Measurements from ENCODE around the gene ARPIN. TPM values are rescaled to one million over a fixed set of nuclear protein-coding genes. Genes with fewer than 3 reads are reported as not detected.

Gene ARPIN
- total RNA-seq, 1 experiment from 2014 or later: 30.4 TPM

DNA sequence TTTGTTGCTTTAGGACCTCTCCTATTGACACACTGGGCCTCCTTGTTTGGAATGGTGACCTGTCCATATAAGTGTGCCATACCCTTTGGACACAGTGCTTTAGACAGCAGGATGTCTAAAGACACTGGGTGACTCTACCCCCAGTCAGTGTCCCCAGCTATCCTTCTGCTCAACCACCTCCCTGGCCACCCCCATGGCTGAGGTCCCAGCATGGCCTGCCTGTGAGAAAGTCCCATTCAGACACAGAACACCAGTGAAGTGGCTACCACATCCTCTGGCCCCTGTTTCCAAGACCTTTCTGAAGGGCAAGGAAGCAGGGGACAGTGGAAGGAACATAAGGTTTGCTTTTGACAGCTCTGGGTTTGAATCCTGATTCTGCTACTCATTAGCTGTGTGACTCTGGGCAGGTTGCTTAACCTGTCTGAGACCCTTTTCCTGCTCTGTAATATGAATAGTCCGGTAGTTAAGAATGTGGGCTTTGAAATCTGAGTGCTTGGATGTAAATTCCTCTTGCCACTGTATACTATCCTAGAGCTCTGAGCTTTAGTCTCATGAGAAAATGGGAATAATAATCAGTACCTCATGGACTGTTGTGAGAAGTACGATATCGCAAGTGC is 12.7 kb downstream of the ARPIN start:
- intact Hi-C loops (cut with micrococcal nuclease; ENCODE audit: unreplicated experiment): loop anchor here (2.0 to 10.0 kb wide), 3 partner anchors 13 to 382 kb away; partner anchors contain the start of genes ARPIN and NGRN
- H4K20me1 ChIP-seq (ENCODE audit: insufficient read depth): no peaks in the 10 kb centered on the region
- no TSS peak for BruUV-seq (replicated peaks)
- no peaks in the 10 kb centered on the region for H3K79me2 ChIP-seq (ENCODE audit: low read depth)
- H3F3A ChIP-seq (ENCODE audit: insufficient read depth, low read depth): peaks cover 10% of the 10 kb centered on the region
- no peaks in the 10 kb centered on the region for H3K27me3 ChIP-seq (ENCODE audit: insufficient read depth, low read depth)
- H3K9me2 ChIP-seq (ENCODE audit: insufficient read depth): no peaks in the 10 kb centered on the region
- no peak overlapping the region for H2AFZ ChIP-seq
- POLR2A ChIA-PET (ENCODE audit: unreplicated experiment): no interaction called here
- H3K27ac ChIP-seq: no peak overlapping the region
- CTCF ChIA-PET: interaction anchor here (0.6 kb wide), 1 partner anchor 178 kb away, joined by 3 read pairs; no protein-coding TSS in a partner anchor
- DNase-seq: no peak
- TF ChIP-seq, protein P1, sequence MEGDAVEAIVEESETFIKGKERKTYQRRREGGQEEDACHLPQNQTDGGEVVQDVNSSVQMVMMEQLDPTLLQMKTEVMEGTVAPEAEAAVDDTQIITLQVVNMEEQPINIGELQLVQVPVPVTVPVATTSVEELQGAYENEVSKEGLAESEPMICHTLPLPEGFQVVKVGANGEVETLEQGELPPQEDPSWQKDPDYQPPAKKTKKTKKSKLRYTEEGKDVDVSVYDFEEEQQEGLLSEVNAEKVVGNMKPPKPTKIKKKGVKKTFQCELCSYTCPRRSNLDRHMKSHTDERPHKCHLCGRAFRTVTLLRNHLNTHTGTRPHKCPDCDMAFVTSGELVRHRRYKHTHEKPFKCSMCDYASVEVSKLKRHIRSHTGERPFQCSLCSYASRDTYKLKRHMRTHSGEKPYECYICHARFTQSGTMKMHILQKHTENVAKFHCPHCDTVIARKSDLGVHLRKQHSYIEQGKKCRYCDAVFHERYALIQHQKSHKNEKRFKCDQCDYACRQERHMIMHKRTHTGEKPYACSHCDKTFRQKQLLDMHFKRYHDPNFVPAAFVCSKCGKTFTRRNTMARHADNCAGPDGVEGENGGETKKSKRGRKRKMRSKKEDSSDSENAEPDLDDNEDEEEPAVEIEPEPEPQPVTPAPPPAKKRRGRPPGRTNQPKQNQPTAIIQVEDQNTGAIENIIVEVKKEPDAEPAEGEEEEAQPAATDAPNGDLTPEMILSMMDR (conservative IDR thresholded peaks at IDR 0.05): no peak
- TF ChIP-seq EZH2 (IDR thresholded peaks at IDR 0.05; ENCODE audit: low read depth): no peak
- peaks cover 12% of the 10 kb centered on the region for H3K4me1 ChIP-seq (replicated peaks; ENCODE audit: insufficient read depth)
- no peak overlapping the region for H3K4me2 ChIP-seq
- no peaks in the 10 kb centered on the region for H3K9me3 ChIP-seq (ENCODE audit: insufficient read depth, low read depth)
- peaks cover 6% of the 10 kb centered on the region for H3K36me3 ChIP-seq (ENCODE audit: low read depth)
- H3K4me3 ChIP-seq: no peak overlapping the region

DNA sequence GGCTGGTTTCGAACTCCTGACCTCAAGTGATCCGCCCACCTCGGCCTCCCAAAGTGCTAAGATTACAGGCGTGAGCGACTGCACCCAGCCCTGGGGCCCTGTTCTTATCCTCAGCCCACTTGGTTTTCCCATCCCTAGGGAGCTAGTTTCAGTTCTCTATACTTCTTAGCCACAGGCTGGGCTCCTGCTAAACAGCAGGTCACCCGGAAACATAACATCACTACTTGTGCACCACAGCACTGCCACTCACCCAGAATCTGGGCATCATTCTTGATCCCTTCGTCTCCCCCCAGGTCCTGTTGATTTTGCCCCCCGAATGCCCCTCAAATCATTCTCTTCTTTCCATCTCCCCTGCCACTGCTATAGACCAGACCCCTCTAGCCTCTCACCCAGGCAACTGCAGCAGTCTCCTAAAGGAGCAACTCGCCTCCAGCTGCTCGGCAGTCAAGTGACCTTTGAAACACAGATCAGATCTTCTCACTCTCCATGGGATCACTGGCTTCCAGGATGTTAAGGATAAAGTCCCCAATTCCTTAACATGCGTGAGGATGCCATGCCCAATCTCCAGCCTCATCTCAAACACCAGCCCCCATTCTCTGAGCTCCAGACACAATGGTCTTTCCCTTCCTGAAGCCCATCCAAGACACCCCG is 13.3 kb downstream of the ARPIN start:
- no peaks in the 10 kb centered on the region for H4K20me1 ChIP-seq (ENCODE audit: insufficient read depth)
- DNase-seq: no peak
- peaks cover 16% of the 10 kb centered on the region for H3F3A ChIP-seq (ENCODE audit: insufficient read depth, low read depth)
- ChIA-PET CTCF (interaction anchor here (0.6 to 1.7 kb wide), 2 partner anchors 72 to 171 kb away, joined by 3 to 6 read pairs; no protein-coding TSS in a partner anchor), POLR2A (ENCODE audit: unreplicated experiment) (no interaction called here)
- no peak for TF ChIP-seq EZH2 (IDR thresholded peaks at IDR 0.05; ENCODE audit: low read depth)
- TF ChIP-seq, protein P1 (conservative IDR thresholded peaks at IDR 0.05): no peak
- no peak overlapping the region for H3K27ac ChIP-seq
- H3K4me2 ChIP-seq: no peak overlapping the region
- H2AFZ ChIP-seq: no peak overlapping the region
- H3K9me2 ChIP-seq (ENCODE audit: insufficient read depth): no peaks in the 10 kb centered on the region
- H3K79me2 ChIP-seq (ENCODE audit: low read depth): no peaks in the 10 kb centered on the region
- no peaks in the 10 kb centered on the region for H3K9me3 ChIP-seq (ENCODE audit: insufficient read depth, low read depth)
- peaks cover 19% of the 10 kb centered on the region for H3K4me1 ChIP-seq (replicated peaks; ENCODE audit: insufficient read depth)
- H3K4me3 ChIP-seq: no peak overlapping the region
- no TSS peak for BruUV-seq (replicated peaks)
- H3K27me3 ChIP-seq (ENCODE audit: insufficient read depth, low read depth): no peaks in the 10 kb centered on the region
- intact Hi-C loops (cut with micrococcal nuclease; ENCODE audit: unreplicated experiment): loop anchor here (2.0 to 10.0 kb wide), 3 partner anchors 13 to 383 kb away; partner anchors contain the start of genes ARPIN and NGRN
- H3K36me3 ChIP-seq (ENCODE audit: low read depth): peaks cover 6% of the 10 kb centered on the region

DNA sequence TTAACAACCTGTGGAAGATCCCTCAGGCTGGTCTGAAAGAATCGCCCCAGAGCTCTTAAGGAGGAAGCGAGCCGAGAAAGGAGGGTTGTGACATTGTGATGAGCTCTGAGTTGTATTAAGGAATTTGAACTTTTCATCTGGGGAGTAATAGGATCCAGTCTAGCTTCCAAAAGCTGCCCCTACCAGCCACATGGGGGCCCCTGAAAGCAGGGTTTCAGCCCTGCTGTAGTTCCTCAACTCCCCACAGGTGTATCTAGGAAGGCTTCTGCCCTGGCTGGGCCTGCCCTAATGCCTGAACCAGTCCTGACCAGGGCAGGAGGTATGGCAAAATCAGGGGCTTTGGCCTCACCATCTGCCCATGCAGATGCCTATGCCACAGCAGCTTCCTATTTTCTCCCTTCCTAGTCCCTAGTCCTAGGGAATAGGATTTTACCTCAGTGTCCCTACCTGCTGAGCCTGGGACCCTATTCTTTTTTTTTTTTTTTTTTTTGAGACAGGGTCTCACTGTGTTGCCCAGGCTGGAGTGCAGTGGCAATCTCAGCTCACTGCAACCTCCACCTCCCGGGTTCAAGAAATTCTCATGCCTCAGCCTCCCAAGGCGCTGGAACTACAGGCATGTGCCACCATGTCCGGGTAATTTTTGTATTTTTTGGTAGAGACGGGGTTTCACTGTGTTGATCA is 14.0 kb downstream of the ARPIN start:
- peaks cover 6% of the 10 kb centered on the region for H3K36me3 ChIP-seq (ENCODE audit: low read depth)

More for the DNA sequence above, 14.0 kb downstream of the ARPIN start:
- H3K27ac ChIP-seq: no peak overlapping the region
- peaks cover 22% of the 10 kb centered on the region for H3F3A ChIP-seq (ENCODE audit: insufficient read depth, low read depth)
- BruUV-seq (replicated peaks): no TSS peak
- no peaks in the 10 kb centered on the region for H3K9me2 ChIP-seq (ENCODE audit: insufficient read depth)
- CTCF ChIA-PET: interaction anchor here (0.5 to 1.7 kb wide), 8 partner anchors 73 to 462 kb away, joined by 3 to 10 read pairs (median 4); no protein-coding TSS in a partner anchor
- no peaks in the 10 kb centered on the region for H3K27me3 ChIP-seq (ENCODE audit: insufficient read depth, low read depth)
- H2AFZ ChIP-seq: no peak overlapping the region
- POLR2A ChIA-PET (ENCODE audit: unreplicated experiment): interaction anchor here (0.6 kb wide), 2 partner anchors 204 to 303 kb away, joined by 4 to 10 read pairs; partner anchors contain the start of gene IDH2
- H3K4me2 ChIP-seq: no peak overlapping the region; the same call in 1 of the 2 replicates
- peaks cover 20% of the 10 kb centered on the region for H3K4me1 ChIP-seq (replicated peaks; ENCODE audit: insufficient read depth)
- H3K4me3 ChIP-seq: no peak overlapping the region
- H4K20me1 ChIP-seq (ENCODE audit: insufficient read depth): no peaks in the 10 kb centered on the region
- no peak for TF ChIP-seq EZH2 (IDR thresholded peaks at IDR 0.05; ENCODE audit: low read depth)
- TF ChIP-seq, protein P1 (conservative IDR thresholded peaks at IDR 0.05): peak; percentile 83
- peak; percentile 65 to 80 for DNase-seq
- no peaks in the 10 kb centered on the region for H3K9me3 ChIP-seq (ENCODE audit: insufficient read depth, low read depth)
- intact Hi-C loops (cut with micrococcal nuclease; ENCODE audit: unreplicated experiment): loop anchor here (1.0 to 10.0 kb wide), 6 partner anchors 14 to 384 kb away; partner anchors contain the start of genes ARPIN and NGRN
- no peaks in the 10 kb centered on the region for H3K79me2 ChIP-seq (ENCODE audit: low read depth)
